HepG2 (cell line): ENCODE results near the gene ACADVL. TPM values are rescaled to one million over a fixed set of nuclear protein-coding genes. Genes with fewer than 3 reads are reported as not detected.

Experiments used
- AHR ChIP-seq: IDR thresholded peaks from 2 replicates; pipeline ENCODE4 v1.6.1; 2018; ENCODE audit warnings: missing genetic modification reagents, missing compliant biosample characterization
- BORCS8-MEF2B ChIP-seq: sonication (generic); formaldehyde crosslinking; IDR thresholded peaks from 2 replicates; pipeline ENCODE4 v1.8.0; 2022; ENCODE audit warnings: mild to moderate bottlenecking, missing genetic modification reagents
- FOXA1 ChIP-seq, 2 experiments: fragments of 450-650 bp in 1 of 2; sonication (generic) in 1 of 2; formaldehyde crosslinking in 1 of 2; IDR thresholded peaks; 2 replicates each; pipeline versions ENCODE4 v1.4.0 to v1.6.1; 2016 to 2020; ENCODE audit warnings: missing genetic modification reagents in 1 of 2
- HCFC1 ChIP-seq: fragments of 150-350 bp; IDR thresholded peaks from 2 replicates; pipeline ENCODE4 v1.6.1; 2014; ENCODE audit warnings: low read depth, low read length
- HHEX ChIP-seq: IDR thresholded peaks from 2 replicates; pipeline ENCODE4 v1.6.1; 2016; ENCODE audit warnings: control low read depth
- HNRNPL ChIP-seq: fragments of 200-400 bp; formaldehyde crosslinking; IDR thresholded peaks from 2 replicates; pipeline ENCODE4 v1.6.1; 2017; ENCODE audit warnings: mild to moderate bottlenecking, low read depth, low read length
- KAT7 ChIP-seq: IDR thresholded peaks from 2 replicates; pipeline ENCODE4 v1.6.1; 2018; ENCODE audit warnings: borderline replicate concordance, missing compliant biosample characterization
- KLF11 ChIP-seq: IDR thresholded peaks from 2 replicates; pipeline ENCODE4 v1.6.1; 2016; ENCODE audit warnings: missing compliant biosample characterization
- NFYB ChIP-seq: sonication (generic); formaldehyde crosslinking; IDR thresholded peaks from 2 replicates; pipeline ENCODE4 v1.4.0; 2020; ENCODE audit warnings: missing genetic modification reagents
- PAF1 ChIP-seq: IDR thresholded peaks from 2 replicates; pipeline ENCODE4 v1.6.1; 2016; ENCODE audit warnings: missing genetic modification reagents, missing compliant biosample characterization
- PITX1 ChIP-seq: sonication (generic); formaldehyde crosslinking; IDR thresholded peaks from 2 replicates; pipeline ENCODE4 v1.5.1; 2020; ENCODE audit warnings: mild to moderate bottlenecking, missing genetic modification reagents
- REL ChIP-seq: sonication (generic); formaldehyde crosslinking; conservative IDR thresholded peaks from 2 replicates; pipeline ENCODE4 v1.8.0; 2022; ENCODE audit warnings: mild to moderate bottlenecking, missing genetic modification reagents, moderate library complexity
- RFXANK ChIP-seq: IDR thresholded peaks from 2 replicates; pipeline ENCODE4 v1.6.1; 2016
- TAF1 ChIP-seq: sonication (generic); formaldehyde crosslinking; IDR thresholded peaks from 2 replicates; pipeline ENCODE4 v1.4.0; 2020; ENCODE audit warnings: missing genetic modification reagents
- ZNF614 ChIP-seq: IDR thresholded peaks from 2 replicates; pipeline ENCODE4 v1.6.1; 2018; ENCODE audit warnings: missing biosample characterization, missing genetic modification reagents, inconsistent platforms, borderline replicate concordance
- ZNF674 ChIP-seq: sonication (generic); formaldehyde crosslinking; IDR thresholded peaks from 2 replicates; pipeline ENCODE4 v1.5.0; 2020; ENCODE audit warnings: low read depth, mild to moderate bottlenecking, missing genetic modification reagents
- ZNF776 ChIP-seq: sonication (generic); formaldehyde crosslinking; IDR thresholded peaks from 2 replicates; pipeline ENCODE4 v1.4.0; 2020; ENCODE audit warnings: mild to moderate bottlenecking, missing genetic modification reagents
- ZNF839 ChIP-seq: sonication (generic); formaldehyde crosslinking; IDR thresholded peaks from 2 replicates; pipeline ENCODE4 v1.4.0; 2020; ENCODE audit warnings: missing genetic modification reagents, mild to moderate bottlenecking, borderline replicate concordance
- polyA plus RNA-seq, 8 experiments: library from polyadenylated mRNA; depleted of rRNA in 3 of 8; stranded (reverse) in 7 of 8; unstranded in 1 of 8; fragments of >200 nt; fragmentation: Illumina TruSeq in 4 of 8; extraction: Trizol in 4 of 8; gene quantifications; 2 replicates each; pipeline versions ENCODE4 v1.2.1 to v1.2.3, GENCODE V29; 2011 to 2016; ENCODE audit warnings: low read depth in 4 of 8, missing spikeins in 1 of 8, mixed read lengths in 1 of 8; ENCODE audit not compliant: insufficient read depth in 1 of 8
- total RNA-seq, 5 experiments: library from RNA; depleted of rRNA; stranded (reverse); fragments of >200 nt; fragmentation: Illumina TruSeq; extraction: Trizol; gene quantifications; 2 replicates each; pipeline ENCODE4 v1.2.3, GENCODE V29; 2016; ENCODE audit warnings: low read depth in 1 of 5
- TF ChIP-seq, protein P1 (sequence below): sonication (generic); formaldehyde crosslinking; IDR thresholded peaks from 2 replicates; pipeline ENCODE4 v1.4.0; 2020; ENCODE audit warnings: missing genetic modification reagents
- TF ChIP-seq, protein P2 (sequence below): IDR thresholded peaks from 2 replicates; pipeline ENCODE4 v1.6.1; 2016; ENCODE audit warnings: missing compliant biosample characterization, missing genetic modification reagents, borderline replicate concordance
- TF ChIP-seq, protein P3 (sequence below): conservative IDR thresholded peaks from 2 replicates; pipeline ENCODE4 v1.6.1; 2018; ENCODE audit warnings: missing genetic modification reagents
- TF ChIP-seq, protein P4 (sequence below): sonication (generic); formaldehyde crosslinking; IDR thresholded peaks from 2 replicates; pipeline ENCODE4 v1.5.0; 2020; ENCODE audit warnings: missing genetic modification reagents, mild to moderate bottlenecking, borderline replicate concordance
- TF ChIP-seq, protein P5 (sequence below): sonication (generic); formaldehyde crosslinking; conservative IDR thresholded peaks from 2 replicates; pipeline ENCODE4 v1.8.0; 2022; ENCODE audit warnings: missing genetic modification reagents

Gene ACADVL
- total and polyA plus RNA-seq, 2 of the 13 experiments (the other 11 are each of a cell fraction or from before 2014, with no cell fraction given): 219 to 412 TPM

DNA sequence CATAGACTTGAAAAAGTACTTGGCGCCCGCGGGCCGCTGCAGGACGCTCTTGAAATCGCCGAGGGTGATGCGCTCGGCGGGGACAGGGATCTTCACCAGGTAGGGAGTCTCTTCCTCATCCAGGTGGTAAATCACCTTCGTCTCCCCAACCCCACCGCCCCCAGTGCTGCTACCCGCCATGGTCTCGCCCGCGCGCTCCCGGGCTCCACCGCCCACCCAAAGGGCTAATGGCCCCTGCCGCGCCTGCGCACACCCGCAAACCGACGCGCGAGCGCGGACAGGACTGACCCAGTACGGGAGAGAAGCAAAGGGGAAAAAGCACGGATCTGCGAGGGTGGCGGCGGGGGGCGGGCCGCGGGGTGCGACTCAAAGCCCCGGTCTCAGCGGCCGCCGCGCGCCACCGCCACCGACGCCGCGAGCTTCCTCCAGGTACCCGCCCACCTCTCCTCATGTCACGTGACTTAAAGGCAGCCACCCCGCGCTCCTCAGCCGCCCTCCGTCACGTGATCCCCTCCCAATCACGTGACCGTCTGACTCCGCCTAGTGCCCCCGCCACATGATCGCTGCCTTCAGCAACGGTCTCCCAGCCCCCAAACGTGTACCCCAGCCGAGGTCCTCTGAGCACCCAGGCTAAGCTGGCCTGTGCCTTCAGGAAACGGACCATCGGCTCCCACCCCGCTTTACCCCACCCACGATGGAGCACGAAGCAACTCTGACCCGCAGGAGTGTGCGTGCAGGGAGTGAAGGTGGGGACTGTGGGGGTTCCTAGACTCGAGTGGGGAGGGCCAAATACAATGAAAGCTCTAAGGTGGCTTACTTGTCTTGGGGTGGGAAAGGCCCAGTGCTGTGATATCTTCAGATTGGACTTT, 14.6 kb downstream of the ACADVL start, which contains the start of gene DVL2 (continued):
- TF ChIP-seq, protein P1, sequence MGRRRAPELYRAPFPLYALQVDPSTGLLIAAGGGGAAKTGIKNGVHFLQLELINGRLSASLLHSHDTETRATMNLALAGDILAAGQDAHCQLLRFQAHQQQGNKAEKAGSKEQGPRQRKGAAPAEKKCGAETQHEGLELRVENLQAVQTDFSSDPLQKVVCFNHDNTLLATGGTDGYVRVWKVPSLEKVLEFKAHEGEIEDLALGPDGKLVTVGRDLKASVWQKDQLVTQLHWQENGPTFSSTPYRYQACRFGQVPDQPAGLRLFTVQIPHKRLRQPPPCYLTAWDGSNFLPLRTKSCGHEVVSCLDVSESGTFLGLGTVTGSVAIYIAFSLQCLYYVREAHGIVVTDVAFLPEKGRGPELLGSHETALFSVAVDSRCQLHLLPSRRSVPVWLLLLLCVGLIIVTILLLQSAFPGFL (CRISPR knock-in tag): 0 out of 2 replicates have a peak, but pooled peaks have one; percentile 21
- TF ChIP-seq TAF1 (CRISPR knock-in tag) (peak; percentile 73; the same call in 1 of the 2 replicates), HHEX (CRISPR knock-in tag) (no peak), ZNF674 (CRISPR knock-in tag) (peak; percentile 79; the same call in 1 of the 2 replicates), HNRNPL (0 out of 2 replicates have a peak, but pooled peaks have one; percentile 63), PITX1 (CRISPR knock-in tag) (0 out of 2 replicates have a peak, but pooled peaks have one; percentile 45), KLF11 (CRISPR knock-in tag) (peak; percentile 83), FOXA1 (IDR thresholded peaks at IDR 0.05) (no peak), FOXA1 (CRISPR knock-in tag; IDR thresholded peaks at IDR 0.05) (peak; percentile 38), AHR (CRISPR knock-in tag) (peak; percentile 56; the same call in 1 of the 2 replicates), HCFC1 (peak; percentile 48; the same call in 1 of the 2 replicates), REL (CRISPR knock-in tag) (no peak; the same call in 1 of the 2 replicates), ZNF776 (CRISPR knock-in tag) (no peak), RFXANK (no peak), ZNF614 (CRISPR knock-in tag) (peak; percentile 37; the same call in 1 of the 2 replicates), NFYB (CRISPR knock-in tag) (peak; percentile 63), KAT7 (CRISPR knock-in tag) (peak; percentile 79; the same call in 1 of the 2 replicates), BORCS8-MEF2B (CRISPR knock-in tag) (peak; percentile 79), PAF1 (CRISPR knock-in tag) (peak; percentile 95; the same call in 1 of the 2 replicates), ZNF839 (peak; percentile 81; the same call in 1 of the 2 replicates)
- TF ChIP-seq, protein P2, sequence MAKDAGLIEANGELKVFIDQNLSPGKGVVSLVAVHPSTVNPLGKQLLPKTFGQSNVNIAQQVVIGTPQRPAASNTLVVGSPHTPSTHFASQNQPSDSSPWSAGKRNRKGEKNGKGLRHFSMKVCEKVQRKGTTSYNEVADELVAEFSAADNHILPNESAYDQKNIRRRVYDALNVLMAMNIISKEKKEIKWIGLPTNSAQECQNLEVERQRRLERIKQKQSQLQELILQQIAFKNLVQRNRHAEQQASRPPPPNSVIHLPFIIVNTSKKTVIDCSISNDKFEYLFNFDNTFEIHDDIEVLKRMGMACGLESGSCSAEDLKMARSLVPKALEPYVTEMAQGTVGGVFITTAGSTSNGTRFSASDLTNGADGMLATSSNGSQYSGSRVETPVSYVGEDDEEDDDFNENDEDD (CRISPR knock-in tag): peak; percentile 93
- TF ChIP-seq, protein P3, sequence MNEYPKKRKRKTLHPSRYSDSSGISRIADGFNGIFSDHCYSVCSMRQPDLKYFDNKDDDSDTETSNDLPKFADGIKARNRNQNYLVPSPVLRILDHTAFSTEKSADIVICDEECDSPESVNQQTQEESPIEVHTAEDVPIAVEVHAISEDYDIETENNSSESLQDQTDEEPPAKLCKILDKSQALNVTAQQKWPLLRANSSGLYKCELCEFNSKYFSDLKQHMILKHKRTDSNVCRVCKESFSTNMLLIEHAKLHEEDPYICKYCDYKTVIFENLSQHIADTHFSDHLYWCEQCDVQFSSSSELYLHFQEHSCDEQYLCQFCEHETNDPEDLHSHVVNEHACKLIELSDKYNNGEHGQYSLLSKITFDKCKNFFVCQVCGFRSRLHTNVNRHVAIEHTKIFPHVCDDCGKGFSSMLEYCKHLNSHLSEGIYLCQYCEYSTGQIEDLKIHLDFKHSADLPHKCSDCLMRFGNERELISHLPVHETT (CRISPR knock-in tag): peak; percentile 92
- TF ChIP-seq, protein P4, sequence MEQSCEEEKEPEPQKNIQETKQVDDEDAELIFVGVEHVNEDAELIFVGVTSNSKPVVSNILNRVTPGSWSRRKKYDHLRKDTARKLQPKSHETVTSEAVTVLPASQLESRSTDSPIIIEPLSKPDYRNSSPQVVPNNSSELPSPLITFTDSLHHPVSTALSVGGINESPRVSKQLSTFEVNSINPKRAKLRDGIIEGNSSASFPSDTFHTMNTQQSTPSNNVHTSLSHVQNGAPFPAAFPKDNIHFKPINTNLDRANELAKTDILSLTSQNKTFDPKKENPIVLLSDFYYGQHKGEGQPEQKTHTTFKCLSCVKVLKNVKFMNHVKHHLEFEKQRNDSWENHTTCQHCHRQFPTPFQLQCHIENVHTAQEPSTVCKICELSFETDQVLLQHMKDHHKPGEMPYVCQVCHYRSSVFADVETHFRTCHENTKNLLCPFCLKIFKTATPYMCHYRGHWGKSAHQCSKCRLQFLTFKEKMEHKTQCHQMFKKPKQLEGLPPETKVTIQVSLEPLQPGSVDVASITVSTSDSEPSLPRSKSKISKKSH (CRISPR knock-in tag): no peak; the same call in 1 of the 2 replicates
- TF ChIP-seq, protein P5, sequence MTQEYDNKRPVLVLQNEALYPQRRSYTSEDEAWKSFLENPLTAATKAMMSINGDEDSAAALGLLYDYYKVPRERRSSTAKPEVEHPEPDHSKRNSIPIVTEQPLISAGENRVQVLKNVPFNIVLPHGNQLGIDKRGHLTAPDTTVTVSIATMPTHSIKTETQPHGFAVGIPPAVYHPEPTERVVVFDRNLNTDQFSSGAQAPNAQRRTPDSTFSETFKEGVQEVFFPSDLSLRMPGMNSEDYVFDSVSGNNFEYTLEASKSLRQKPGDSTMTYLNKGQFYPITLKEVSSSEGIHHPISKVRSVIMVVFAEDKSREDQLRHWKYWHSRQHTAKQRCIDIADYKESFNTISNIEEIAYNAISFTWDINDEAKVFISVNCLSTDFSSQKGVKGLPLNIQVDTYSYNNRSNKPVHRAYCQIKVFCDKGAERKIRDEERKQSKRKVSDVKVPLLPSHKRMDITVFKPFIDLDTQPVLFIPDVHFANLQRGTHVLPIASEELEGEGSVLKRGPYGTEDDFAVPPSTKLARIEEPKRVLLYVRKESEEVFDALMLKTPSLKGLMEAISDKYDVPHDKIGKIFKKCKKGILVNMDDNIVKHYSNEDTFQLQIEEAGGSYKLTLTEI (CRISPR knock-in tag): no peak
